Mucosa of descending colon (tissue), 3 donors: Measurements from ENCODE around the gene EBLN1. TPM values are rescaled to one million over a fixed set of nuclear protein-coding genes. Genes with fewer than 3 reads are reported as not detected.
A peak's percentile ranks its signal among the peaks of the same experiment; 100 is the strongest.

Experiments
- ATAC-seq: fragments of 200-7000 bp; cut with Tn5 transposase; one replicate; pipeline ENCODE4 v1.9.1; 2020; ENCODE audit warnings: mild to moderate bottlenecking, moderate library complexity
- DNase-seq, 3 donors: peaks; one replicate each; pipeline ENCODE4 v3.0.0-alpha.2; 2020
- H3K36me3 ChIP-seq: fragments of 200-600 bp; one replicate; pipeline ENCODE4 v1.8.0; 2021; ENCODE audit warnings: low read depth, mild to moderate bottlenecking
- H3K4me1 ChIP-seq: fragments of 200-600 bp; one replicate; pipeline ENCODE4 v1.8.0; 2021; ENCODE audit warnings: low read depth, mild to moderate bottlenecking
- H3K4me3 ChIP-seq: fragments of 200-600 bp; one replicate; pipeline ENCODE4 v1.8.0; 2021; ENCODE audit warnings: mild to moderate bottlenecking
- H3K9me3 ChIP-seq: fragments of 200-600 bp; one replicate; pipeline ENCODE4 v1.8.0; 2021; ENCODE audit warnings: mild to moderate bottlenecking
- intact Hi-C, 2 donors: fragments of 100-400 bp; cut with DNase I in 1 of 2; cut with micrococcal nuclease in 1 of 2; formaldehyde crosslinking; loops; one replicate each; pipeline versions ENCODE4 v1.11.0 to v1.11.1; 2022; cut with DNase I, micrococcal nuclease
- total RNA-seq, 3 donors: library from RNA; stranded (reverse); fragmentation: NEBNext Ultra II Directional in 2 of 3; extraction: Animal tissue kit (Norgen Biotek cat#: 25700) in 2 of 3; gene quantifications; one replicate each; pipeline versions ENCODE4 v1.2.1 to v1.2.4, GENCODE V29; 2021 to 2023
- TF ChIP-seq, protein P1 (sequence below): fragments of 200-600 bp; IDR thresholded peaks from one replicate; pipeline ENCODE4 v1.8.0; 2022; ENCODE audit warnings: antibody characterized with exemption, mild to moderate bottlenecking
- donor health status: DM: no; HTN: no; CAD: no; lungs with moderate emphysema.
- donor health status: DM: no; HTN: no; CAD: no.
- donor health status: DM: no; HTN: yes; CAD: no.

Gene EBLN1
- total RNA-seq, 3 donors from 2014 or later: not detected

GRCh38 chr10:22243321-22243720 lies 25.5 kb upstream of the EBLN1 start:
- TF ChIP-seq, protein P1, sequence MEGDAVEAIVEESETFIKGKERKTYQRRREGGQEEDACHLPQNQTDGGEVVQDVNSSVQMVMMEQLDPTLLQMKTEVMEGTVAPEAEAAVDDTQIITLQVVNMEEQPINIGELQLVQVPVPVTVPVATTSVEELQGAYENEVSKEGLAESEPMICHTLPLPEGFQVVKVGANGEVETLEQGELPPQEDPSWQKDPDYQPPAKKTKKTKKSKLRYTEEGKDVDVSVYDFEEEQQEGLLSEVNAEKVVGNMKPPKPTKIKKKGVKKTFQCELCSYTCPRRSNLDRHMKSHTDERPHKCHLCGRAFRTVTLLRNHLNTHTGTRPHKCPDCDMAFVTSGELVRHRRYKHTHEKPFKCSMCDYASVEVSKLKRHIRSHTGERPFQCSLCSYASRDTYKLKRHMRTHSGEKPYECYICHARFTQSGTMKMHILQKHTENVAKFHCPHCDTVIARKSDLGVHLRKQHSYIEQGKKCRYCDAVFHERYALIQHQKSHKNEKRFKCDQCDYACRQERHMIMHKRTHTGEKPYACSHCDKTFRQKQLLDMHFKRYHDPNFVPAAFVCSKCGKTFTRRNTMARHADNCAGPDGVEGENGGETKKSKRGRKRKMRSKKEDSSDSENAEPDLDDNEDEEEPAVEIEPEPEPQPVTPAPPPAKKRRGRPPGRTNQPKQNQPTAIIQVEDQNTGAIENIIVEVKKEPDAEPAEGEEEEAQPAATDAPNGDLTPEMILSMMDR: no peak
- DNase-seq (no peak), ATAC-seq (no peak)
- Histone ChIP-seq H3K9me3 (no peaks in the 10 kb centered on the region), H3K36me3 (no peaks in the 10 kb centered on the region), H3K4me1 (no peaks in the 10 kb centered on the region), H3K4me3 (no peak overlapping the region)
- intact Hi-C loops: no loop called here

- ATAC-seq: no peak
- intact Hi-C loops: no loop called here
Measured at GRCh38 chr10:22231260-22231659, 13.4 kb upstream of the EBLN1 start.

GRCh38 chr10:22230158-22230833 lies 12.5 kb upstream of the EBLN1 start:
- peak; percentile 5 for ATAC-seq
- no peaks in the 10 kb centered on the region for H3K9me3 ChIP-seq
- DNase-seq: peak in 1 of 3 donors; percentile 27
- peak overlapping the region; percentile 9 for H3K4me3 ChIP-seq
- peaks cover 5% of the 10 kb centered on the region for H3K4me1 ChIP-seq
- TF ChIP-seq, protein P1: no peak
- peaks cover 3% of the 10 kb centered on the region for H3K36me3 ChIP-seq
- intact Hi-C loops: no loop called here

More at GRCh38 chr10:22231260-22231659, 13.4 kb upstream of the EBLN1 start:
- no peaks in the 10 kb centered on the region for H3K9me3 ChIP-seq
- TF ChIP-seq, protein P1: no peak
- no peak for DNase-seq
- H3K4me3 ChIP-seq: no peak overlapping the region
- H3K4me1 ChIP-seq: peaks cover 5% of the 10 kb centered on the region
- peaks cover 3% of the 10 kb centered on the region for H3K36me3 ChIP-seq

- ATAC-seq (no peak), DNase-seq (peak in 1 of 3 donors; percentile 15)
- Histone ChIP-seq H3K9me3 (no peaks in the 10 kb centered on the region), H3K4me1 (peaks cover 5% of the 10 kb centered on the region), H3K36me3 (peaks cover 3% of the 10 kb centered on the region), H3K4me3 (peak overlapping the region; percentile 36)
- TF ChIP-seq, protein P1: no peak
- intact Hi-C loops: no loop called here
Measured at GRCh38 chr10:22229802-22230157, 12.0 kb upstream of the EBLN1 start.

DNA sequence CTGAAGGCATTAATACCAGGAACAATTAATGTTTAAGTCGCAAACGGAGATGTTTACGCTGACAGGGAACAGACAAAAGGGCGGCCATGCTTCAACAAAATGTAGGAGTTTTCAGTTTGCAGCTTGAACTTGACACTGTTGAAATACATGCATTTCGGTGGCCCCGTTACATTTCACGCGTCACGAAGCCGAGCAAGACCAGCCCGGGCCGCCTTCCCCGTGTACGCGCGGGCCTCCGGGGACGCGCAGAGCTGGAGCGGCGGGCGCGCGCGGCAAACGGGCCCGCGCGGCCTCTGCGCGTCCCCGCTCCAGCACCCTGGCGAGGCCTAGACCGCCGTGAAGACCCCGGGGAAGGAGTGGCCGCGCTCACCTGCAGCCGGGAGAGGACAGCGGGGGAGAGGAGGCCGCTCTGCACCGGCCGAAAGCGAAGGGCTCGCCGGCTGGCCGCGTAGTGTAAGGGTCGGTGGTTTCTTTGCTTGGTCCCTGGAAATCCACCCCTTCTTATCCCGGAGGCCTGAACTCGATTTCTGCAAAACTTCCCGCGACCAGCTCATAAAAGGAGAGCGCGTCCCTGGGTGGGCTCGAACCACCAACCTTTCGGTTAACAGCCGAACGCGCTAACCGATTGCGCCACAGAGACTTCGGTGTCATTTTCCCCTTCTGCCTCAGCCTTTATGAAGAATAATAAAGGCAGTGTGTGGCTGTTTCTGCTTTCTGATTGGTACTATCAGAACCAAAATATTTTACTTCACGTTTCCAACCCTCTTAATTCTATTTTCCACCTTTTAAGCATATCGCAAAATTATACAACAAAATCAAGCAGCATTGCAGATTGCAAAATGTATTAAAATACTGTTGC lies 11.4 kb upstream of the EBLN1 start:
- no peaks in the 10 kb centered on the region for H3K9me3 ChIP-seq
- H3K4me1 ChIP-seq: peaks cover 5% of the 10 kb centered on the region
- TF ChIP-seq, protein P1: no peak
- intact Hi-C loops: no loop called here
- DNase-seq (peak; percentile 84 to 87 (median 86)), ATAC-seq (peak; percentile 99)
- H3K4me3 ChIP-seq: peak overlapping the region; percentile 36
- H3K36me3 ChIP-seq: peaks cover 3% of the 10 kb centered on the region
